ENCODE data around the gene REM2.

Gene REM2

GRCh38 chr14:22875003-22875747 is 7.8 kb upstream of the REM2 start:
- DNase-seq: no peak

GRCh38 chr14:22875748-22876319 is 7.2 kb upstream of the REM2 start:
- DNase-seq: no peak

GRCh38 chr14:22877000-22877501 is 6.0 kb upstream of the REM2 start:
- no peak for DNase-seq

GRCh38 chr14:22878271-22879246 is 4.5 kb upstream of the REM2 start:
- no peak for DNase-seq

- DNase-seq: no peak
Observed at GRCh38 chr14:22882064-22882463, 958 bp upstream of the REM2 start.

GRCh38 chr14:22882529-22883172 is 371 bp upstream of the REM2 start:
- peak; percentile 61 for DNase-seq

- no peak for DNase-seq
Observed at GRCh38 chr14:22884076-22884737, 1.2 kb downstream of the REM2 start.

- no peak for DNase-seq
Observed at GRCh38 chr14:22884738-22885523, 1.9 kb downstream of the REM2 start.

GRCh38 chr14:22885975-22886374 is 3.0 kb downstream of the REM2 start:
- DNase-seq: no peak

GRCh38 chr14:22886500-22887259 is 3.7 kb downstream of the REM2 start:
- DNase-seq: peak; percentile 87

GRCh38 chr14:22887260-22887989 is 4.4 kb downstream of the REM2 start:
- DNase-seq: peak; percentile 75

- peak; percentile 29 for DNase-seq
Observed at GRCh38 chr14:22887990-22888378, 5.0 kb downstream of the REM2 start.

GRCh38 chr14:22888662-22889061 is 5.6 kb downstream of the REM2 start:
- peak; percentile 38 for DNase-seq

- DNase-seq: no peak
Observed at GRCh38 chr14:22890416-22890815, 7.4 kb downstream of the REM2 start.

- no peak for DNase-seq
Observed at GRCh38 chr14:22892488-22892887, 9.5 kb downstream of the REM2 start.

GRCh38 chr14:22893706-22894105 is 10.7 kb downstream of the REM2 start:
- DNase-seq: no peak

- no peak for DNase-seq
Observed at GRCh38 chr14:22895402-22895801, 12.4 kb downstream of the REM2 start.

- no peak for DNase-seq
Observed at GRCh38 chr14:22896356-22896755, 13.3 kb downstream of the REM2 start.

- DNase-seq: no peak
Observed at GRCh38 chr14:22896760-22897159, 13.7 kb downstream of the REM2 start.

- DNase-seq: no peak
Observed at GRCh38 chr14:22897357-22897756, 14.3 kb downstream of the REM2 start.

Measured in CD4-positive, alpha-beta T cell treated with Interleukin-10 for 1 hour (primary cell).